Urinary bladder (tissue), 4 donors: ENCODE data around the gene RELN. TPM values are rescaled to one million over a fixed set of nuclear protein-coding genes. Genes with fewer than 3 reads are reported as not detected.

Experiments
- DNase-seq: peaks from one replicate; pipeline ENCODE4 v3.0.0-alpha.2; 2015; ENCODE audit errors: extremely low spot score
- H3K27ac ChIP-seq: one replicate; pipeline ENCODE4 v1.5.1; 2013; ENCODE audit warnings: low read depth, mild to moderate bottlenecking, moderate library complexity
- H3K36me3 ChIP-seq: one replicate; pipeline ENCODE4 v1.6.1; 2013; ENCODE audit warnings: mild to moderate bottlenecking, moderate library complexity; ENCODE audit not compliant: insufficient read depth
- H3K4me1 ChIP-seq: one replicate; pipeline ENCODE4 v1.6.1; 2013; ENCODE audit warnings: mild to moderate bottlenecking, moderate library complexity; ENCODE audit not compliant: insufficient read depth
- H3K4me3 ChIP-seq: one replicate; pipeline ENCODE4 v1.5.1; 2013; ENCODE audit warnings: low read depth, low read length
- WGBS: extraction: QIAGEN DNeasy Blood & Tissue Kit; methylation state at CpG from one replicate; pipeline ENCODE4 v1.1.7; 2013; 5-methylcytosine and 5-hydroxymethylcytosine counted together
- polyA plus RNA-seq: library from polyadenylated mRNA; stranded (reverse); fragments of 200-250 nt; gene quantifications from one replicate; pipeline ENCODE4 v1.2.3, GENCODE V29; 2013
- total RNA-seq: library from RNA; depleted of rRNA; stranded (reverse); fragments of >200 nt; gene quantifications from one replicate; pipeline ENCODE4 v1.2.3, GENCODE V29; 2014
- donor health status: healthy with polysubstance abuse.
- donor health status: healthy.

RELN gene
- total and polyA plus RNA-seq, 2 donors: 3.8 to 26.3 TPM

- DNase-seq: no peak
- H3K27ac ChIP-seq: no peak overlapping the region
- no peaks in the 10 kb centered on the region for H3K36me3 ChIP-seq
- no peaks in the 10 kb centered on the region for H3K4me1 ChIP-seq
- no peak overlapping the region for H3K4me3 ChIP-seq
- WGBS: 73% methylated on average over 7 of the region's 7 CpGs
These were observed 40.1 kb downstream of the RELN start for GRCh38 chr7:103949374-103949773.

- WGBS: 27% methylated on average over 2 of the region's 2 CpGs
- Histone ChIP-seq H3K27ac (no peak overlapping the region), H3K4me3 (no peak overlapping the region), H3K36me3 (no peaks in the 10 kb centered on the region), H3K4me1 (no peaks in the 10 kb centered on the region)
- DNase-seq: no peak
These were observed 42.3 kb downstream of the RELN start for GRCh38 chr7:103947026-103947655.

GRCh38 chr7:103944230-103944900 is 45.1 kb downstream of the RELN start:
- 87% methylated on average over 6 of the region's 6 CpGs for WGBS
- H3K27ac ChIP-seq: no peak overlapping the region
- DNase-seq: no peak

GRCh38 chr7:103941976-103942375 is 47.5 kb downstream of the RELN start:
- Histone ChIP-seq H3K27ac (no peak overlapping the region), H3K36me3 (no peaks in the 10 kb centered on the region), H3K4me3 (no peak overlapping the region), H3K4me1 (no peaks in the 10 kb centered on the region)
- DNase-seq: no peak
- 90% methylated on average over 3 of the region's 3 CpGs for WGBS

More at GRCh38 chr7:103944230-103944900, 45.1 kb downstream of the RELN start:
- H3K36me3 ChIP-seq: no peaks in the 10 kb centered on the region
- H3K4me3 ChIP-seq: no peak overlapping the region
- H3K4me1 ChIP-seq: no peaks in the 10 kb centered on the region

GRCh38 chr7:103940382-103941268 is 48.8 kb downstream of the RELN start:
- Histone ChIP-seq H3K36me3 (no peaks in the 10 kb centered on the region), H3K27ac (no peak overlapping the region), H3K4me1 (no peaks in the 10 kb centered on the region), H3K4me3 (no peak overlapping the region)
- WGBS: 68% methylated on average over 6 of the region's 6 CpGs
- no peak for DNase-seq

- 71% methylated on average over 3 of the region's 3 CpGs for WGBS
- Histone ChIP-seq H3K4me3 (no peak overlapping the region), H3K27ac (no peak overlapping the region), H3K36me3 (no peaks in the 10 kb centered on the region), H3K4me1 (no peaks in the 10 kb centered on the region)
- no peak for DNase-seq
These were observed 51.8 kb downstream of the RELN start for GRCh38 chr7:103937680-103938079.

GRCh38 chr7:103936558-103936957 is 52.9 kb downstream of the RELN start:
- H3K36me3 ChIP-seq: no peaks in the 10 kb centered on the region
- no peak overlapping the region for H3K4me3 ChIP-seq
- H3K4me1 ChIP-seq: no peaks in the 10 kb centered on the region
- no peak for DNase-seq
- no peak overlapping the region for H3K27ac ChIP-seq
- 62% methylated on average over 2 of the region's 2 CpGs for WGBS

- H3K4me1 ChIP-seq: no peaks in the 10 kb centered on the region
- 0% methylated on average over 1 of the region's 1 CpG for WGBS
- no peaks in the 10 kb centered on the region for H3K36me3 ChIP-seq
- no peak overlapping the region for H3K27ac ChIP-seq
- DNase-seq: no peak
- no peak overlapping the region for H3K4me3 ChIP-seq
These were observed 55.0 kb downstream of the RELN start for GRCh38 chr7:103934508-103934907.

- Histone ChIP-seq H3K36me3 (no peaks in the 10 kb centered on the region), H3K27ac (no peak overlapping the region), H3K4me1 (no peaks in the 10 kb centered on the region), H3K4me3 (no peak overlapping the region)
- DNase-seq: no peak
- 33% methylated on average over 2 of the region's 2 CpGs for WGBS
These were observed 57.1 kb downstream of the RELN start for GRCh38 chr7:103932389-103932788.

GRCh38 chr7:103929901-103930311 is 59.6 kb downstream of the RELN start:
- Histone ChIP-seq H3K4me3 (no peak overlapping the region), H3K36me3 (no peaks in the 10 kb centered on the region), H3K27ac (no peak overlapping the region), H3K4me1 (no peaks in the 10 kb centered on the region)
- 71% methylated on average over 1 of the region's 1 CpG for WGBS
- no peak for DNase-seq

- H3K4me1 ChIP-seq: no peaks in the 10 kb centered on the region
- no peak for DNase-seq
- no peaks in the 10 kb centered on the region for H3K36me3 ChIP-seq
- 34% methylated on average over 1 of the region's 1 CpG for WGBS
- H3K4me3 ChIP-seq: no peak overlapping the region
- H3K27ac ChIP-seq: no peak overlapping the region
These were observed 60.9 kb downstream of the RELN start for GRCh38 chr7:103928581-103928980.

GRCh38 chr7:103924184-103924583 is 65.3 kb downstream of the RELN start:
- Histone ChIP-seq H3K4me3 (no peak overlapping the region), H3K36me3 (no peaks in the 10 kb centered on the region), H3K27ac (no peak overlapping the region), H3K4me1 (no peaks in the 10 kb centered on the region)
- 69% methylated on average over 4 of the region's 4 CpGs for WGBS
- DNase-seq: no peak

GRCh38 chr7:103922407-103922806 is 67.1 kb downstream of the RELN start:
- Histone ChIP-seq H3K4me3 (no peak overlapping the region), H3K36me3 (no peaks in the 10 kb centered on the region), H3K4me1 (no peaks in the 10 kb centered on the region), H3K27ac (no peak overlapping the region)
- no peak for DNase-seq
- 43% methylated on average over 2 of the region's 2 CpGs for WGBS

GRCh38 chr7:103921692-103922091 is 67.8 kb downstream of the RELN start:
- no peak for DNase-seq
- Histone ChIP-seq H3K4me1 (no peaks in the 10 kb centered on the region), H3K27ac (no peak overlapping the region), H3K4me3 (no peak overlapping the region), H3K36me3 (no peaks in the 10 kb centered on the region)
- WGBS: 53% methylated on average over 1 of the region's 1 CpG
